T-helper 2 cell treated with Interferon-gamma antibody and Interleukin-4, amounts not matched to agents 100 ng/mL and 5 ng/mL, for 36 hours (primary cell): Measurements from ENCODE around the gene ECSCR. TPM values are rescaled to one million over a fixed set of nuclear protein-coding genes. Genes with fewer than 3 reads are reported as not detected.

Source experiments
- intact Hi-C: fragments of 100-400 bp; cut with micrococcal nuclease; formaldehyde crosslinking; loops from one replicate; pipeline ENCODE4 v1.15.1; 2023
- total RNA-seq: library from RNA; stranded (reverse); gene quantifications from 2 replicates; pipeline ENCODE4 v1.2.3, GENCODE V29; 2022

ECSCR gene
- total RNA-seq, 1 donor from 2014 or later: 1.1 TPM

DNA sequence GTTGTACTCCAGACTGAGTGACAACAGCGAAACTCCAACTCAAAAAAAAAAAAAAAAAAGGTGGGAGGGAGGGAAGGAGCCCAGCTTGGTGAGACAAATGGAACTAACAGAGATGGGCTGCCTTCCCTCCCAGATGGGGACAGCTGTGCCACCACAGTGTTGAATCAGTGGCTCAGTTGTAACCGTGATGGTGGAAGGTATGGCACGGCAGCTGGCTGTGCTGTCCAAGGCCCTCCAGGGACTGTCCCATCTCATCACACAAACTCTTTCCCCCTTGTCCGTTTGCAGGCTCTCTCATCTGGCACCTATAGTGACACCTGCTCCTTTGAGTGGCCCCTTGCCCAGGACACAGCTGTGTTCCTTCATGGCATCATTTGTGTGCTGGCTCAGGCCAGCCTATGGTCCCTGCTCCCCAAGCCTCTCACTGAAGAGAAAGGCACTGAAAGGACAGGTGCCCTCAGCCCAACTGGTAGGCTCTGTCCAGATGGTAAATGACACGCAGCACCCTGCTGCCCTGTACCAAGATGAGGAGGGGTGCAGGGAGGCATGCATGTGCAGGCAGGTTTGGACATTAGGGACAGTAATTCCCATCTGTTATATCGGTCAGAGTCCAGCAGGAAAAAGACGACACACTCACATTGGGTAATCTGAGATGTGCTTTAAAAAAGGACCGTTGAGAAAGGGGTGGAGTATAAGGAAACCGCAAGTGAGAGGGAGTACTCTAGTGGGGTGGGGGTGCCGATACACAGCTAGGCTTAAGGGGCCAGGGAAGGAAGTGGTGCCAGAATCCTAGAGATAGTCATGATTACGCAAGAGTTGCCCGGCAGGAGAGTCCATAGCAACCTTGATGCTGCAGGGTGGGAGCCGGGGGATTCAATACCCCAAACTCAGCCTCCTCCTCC is 12.6 kb upstream of the ECSCR start:
- intact Hi-C loops: loop anchor here (2.0 kb wide), 1 partner anchor 16 kb away; no protein-coding TSS in a partner anchor

DNA sequence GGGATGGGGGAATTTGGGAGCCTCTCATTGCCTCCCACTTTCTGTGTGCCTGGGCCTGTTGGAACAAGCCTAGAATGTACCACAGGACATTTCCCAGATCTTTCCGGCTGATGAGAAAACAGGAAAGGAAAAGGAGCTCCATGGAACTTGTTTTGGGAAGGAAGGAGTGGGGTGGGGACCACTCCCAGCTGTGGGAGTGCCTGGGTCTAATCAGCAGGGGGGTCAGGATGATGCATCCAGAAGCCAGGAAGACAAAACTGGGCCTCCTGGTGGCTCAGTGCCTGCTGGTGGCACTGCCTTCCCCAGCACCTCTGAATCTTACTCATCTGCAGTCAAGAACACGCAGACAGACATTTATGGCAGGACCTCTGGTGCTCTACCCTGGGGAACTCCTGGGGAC is 11.0 kb upstream of the ECSCR start:
- intact Hi-C loops: no loop called here

DNA sequence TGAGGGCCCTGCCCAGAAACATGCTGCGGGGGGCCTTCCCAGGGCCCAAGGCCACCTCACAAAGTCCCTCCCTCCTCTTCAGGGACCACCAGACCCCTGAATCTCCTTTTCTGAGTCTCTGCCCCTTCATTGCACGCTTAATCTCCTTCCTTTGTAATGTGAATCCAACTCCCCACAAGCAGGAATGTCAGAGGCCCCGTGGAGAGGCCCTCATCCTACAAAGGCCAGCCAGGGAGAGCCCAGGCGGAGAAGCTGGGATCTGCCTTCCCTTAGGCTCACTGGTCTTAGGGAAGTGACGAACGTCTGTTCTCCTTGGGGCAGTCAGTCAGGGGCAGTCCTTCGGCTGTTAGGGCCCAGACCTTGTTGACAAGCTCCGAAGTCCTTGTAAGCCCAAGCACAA is 10.6 kb upstream of the ECSCR start:
- intact Hi-C loops: no loop called here

DNA sequence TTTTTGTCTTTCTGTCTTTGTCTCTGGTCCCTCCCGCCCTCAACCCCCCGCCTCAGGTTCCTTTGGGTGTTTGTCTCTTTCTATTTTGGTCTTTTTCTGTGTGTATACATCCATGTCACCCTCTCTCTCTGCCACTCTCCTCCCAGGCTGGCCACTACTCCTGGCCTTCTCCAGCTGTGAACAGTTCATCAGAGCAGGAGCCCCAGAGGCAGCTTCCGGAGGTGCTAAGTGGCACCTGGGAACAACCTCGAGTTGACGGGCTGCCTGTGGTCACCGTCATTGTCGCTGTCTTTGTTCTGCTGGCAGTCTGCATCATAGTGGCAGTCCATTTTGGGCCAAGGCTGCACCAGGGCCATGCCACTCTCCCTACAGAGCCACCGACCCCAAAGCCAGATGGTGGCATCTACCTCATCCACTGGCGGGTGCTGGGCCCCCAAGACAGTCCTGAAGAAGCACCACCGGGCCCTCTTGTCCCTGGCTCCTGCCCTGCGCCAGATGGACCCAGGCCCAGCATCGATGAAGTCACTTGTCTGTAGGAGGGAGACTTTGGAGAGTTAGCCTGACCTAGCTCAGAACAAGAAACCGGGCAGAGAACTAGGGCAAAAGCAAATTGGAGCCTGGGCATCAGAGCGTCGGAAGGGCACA is 10.0 kb upstream of the ECSCR start:
- intact Hi-C loops: no loop called here

DNA sequence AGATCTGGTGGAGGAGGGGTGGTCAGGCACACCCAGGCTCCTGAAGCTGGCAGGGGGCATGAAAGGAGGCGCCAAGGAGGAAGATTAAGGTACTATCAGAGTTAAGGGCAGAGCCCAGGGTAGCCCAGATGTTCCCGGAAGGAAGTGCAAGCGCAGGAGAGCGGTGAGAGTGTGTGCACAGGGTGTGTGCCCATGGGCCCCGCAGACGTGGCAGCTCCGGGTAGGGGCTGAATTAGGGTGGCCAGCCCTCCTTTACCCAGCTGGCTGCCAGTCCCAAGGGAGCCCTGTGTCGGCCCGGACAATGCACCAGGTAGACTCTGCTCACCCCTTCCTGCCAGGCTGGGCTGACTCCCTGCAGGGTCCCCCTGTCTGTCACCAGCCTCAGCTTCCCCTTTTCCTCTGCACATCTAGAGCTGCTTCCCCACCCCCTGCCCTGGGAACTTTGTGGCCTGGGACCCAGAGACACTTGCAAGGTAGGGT is 8.3 kb upstream of the ECSCR start, which contains the start of gene SMIM33:
TSS of gene SMIM33 (plus strand) at position 184 of the 480 bp plus-strand sequence. CDS start at position 302, 118 bp downstream.
- intact Hi-C loops: no loop called here

DNA sequence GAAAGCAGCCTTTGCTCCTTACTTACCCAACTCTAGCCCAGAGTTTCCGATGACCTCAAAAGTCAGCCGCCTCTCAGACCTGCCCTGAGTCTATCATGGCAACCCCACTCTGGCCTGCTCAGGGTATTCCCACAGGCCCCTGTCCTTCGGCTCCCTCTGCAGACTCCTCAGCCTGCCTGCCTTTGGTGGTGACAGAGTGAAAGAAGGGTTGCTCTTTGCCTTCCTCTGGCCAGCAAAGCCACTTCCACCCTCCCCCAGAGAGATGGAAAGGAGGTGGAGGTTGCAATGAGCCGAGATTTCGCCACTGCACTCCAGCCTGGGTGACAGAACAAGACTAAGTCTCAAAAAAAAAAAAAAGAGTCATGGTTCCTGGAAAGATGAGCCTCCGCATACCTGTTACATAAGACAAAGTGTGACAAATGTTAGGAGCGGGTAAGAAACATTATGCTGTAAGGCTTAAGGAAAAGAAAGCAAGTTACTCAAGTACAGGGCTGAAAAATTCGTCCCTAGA is 5.9 kb upstream of the ECSCR start:
- intact Hi-C loops: no loop called here

DNA sequence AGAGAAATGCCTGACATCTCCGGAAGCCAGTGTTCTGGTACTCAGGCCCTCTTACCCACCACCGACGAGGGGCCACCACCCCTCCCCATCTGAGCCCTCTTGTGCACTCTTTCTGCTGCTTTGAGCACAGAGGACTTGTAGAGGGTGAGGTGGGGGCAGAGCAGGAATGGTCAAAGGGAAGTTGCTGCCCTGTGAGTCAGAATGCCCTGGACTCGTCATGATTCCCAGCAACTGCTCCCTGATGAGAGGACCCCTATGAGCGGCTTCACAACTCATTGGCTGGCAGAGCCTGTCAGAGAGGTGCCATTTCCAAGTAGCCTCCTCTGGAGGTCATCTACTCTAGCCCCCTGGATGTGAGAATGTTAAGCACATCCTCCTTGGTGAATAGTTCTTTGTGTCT is 845 bp downstream of the ECSCR start:
- intact Hi-C loops: no loop called here

DNA sequence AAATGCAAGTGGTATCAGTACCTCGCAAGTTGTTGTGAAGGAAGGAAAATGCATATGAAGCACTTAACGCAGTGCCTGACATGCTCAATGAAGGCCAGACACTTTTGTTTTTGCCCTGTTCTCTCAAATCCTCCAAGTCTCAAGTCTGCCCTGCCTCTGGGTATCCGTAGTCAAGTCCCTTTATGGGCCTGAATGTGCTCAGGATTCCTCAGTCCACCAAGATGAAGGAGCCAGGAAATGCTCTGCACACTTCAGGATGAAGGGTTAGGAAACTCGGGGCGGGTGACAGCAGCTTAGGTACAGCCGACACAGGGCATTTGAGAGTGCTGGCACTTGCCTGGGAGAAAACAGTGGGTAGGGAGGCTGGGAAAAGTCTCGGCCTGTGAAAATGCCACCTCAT is 1.4 kb downstream of the ECSCR start:
- intact Hi-C loops: no loop called here

DNA sequence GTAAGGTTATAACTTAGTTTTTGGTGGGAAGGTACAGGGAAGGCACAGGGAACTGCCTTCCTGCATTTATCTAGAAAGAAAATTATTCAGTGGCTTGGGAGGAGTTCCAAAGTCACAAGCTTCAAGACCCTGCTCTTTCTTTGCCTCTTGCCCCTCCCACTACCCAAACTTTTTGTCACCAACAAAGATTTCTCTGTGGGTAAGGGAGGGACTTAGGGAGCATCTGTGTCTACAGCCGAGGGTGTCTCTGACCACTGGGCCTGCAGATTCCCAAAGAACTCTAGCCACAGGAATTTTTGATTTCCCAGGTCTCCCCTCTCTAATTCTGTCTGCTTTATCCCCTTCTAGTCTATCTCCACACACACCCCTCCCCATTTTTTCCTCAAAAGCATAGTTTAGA is 2.1 kb downstream of the ECSCR start:
- intact Hi-C loops: no loop called here

DNA sequence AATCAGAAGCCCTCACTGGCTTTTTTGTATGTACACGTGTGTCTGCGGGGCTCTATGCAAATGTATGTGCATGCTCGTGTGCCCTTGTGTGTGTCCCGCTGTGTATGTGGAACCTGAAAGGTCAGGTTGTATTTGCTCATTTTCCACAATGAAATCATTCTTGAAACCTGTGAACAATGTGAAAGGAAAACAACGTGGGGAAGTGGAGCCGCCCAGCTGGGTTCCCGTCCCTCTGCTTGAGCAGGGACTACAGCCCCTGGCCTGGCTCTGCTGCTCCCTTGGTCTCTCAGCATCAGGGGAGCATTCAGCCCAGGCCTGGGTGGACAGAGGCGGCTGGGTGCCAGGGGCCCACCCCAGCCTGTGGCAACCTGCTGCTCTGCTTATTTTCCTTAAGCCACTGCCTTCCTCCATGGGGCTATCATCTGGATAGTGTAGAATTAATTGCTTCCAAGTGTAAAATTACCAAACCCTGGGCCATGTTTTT is 3.0 kb downstream of the ECSCR start:
- intact Hi-C loops: loop anchor here (1.0 to 5.0 kb wide), 4 partner anchors 15 to 59 kb away; partner anchors contain the start of gene STING1

DNA sequence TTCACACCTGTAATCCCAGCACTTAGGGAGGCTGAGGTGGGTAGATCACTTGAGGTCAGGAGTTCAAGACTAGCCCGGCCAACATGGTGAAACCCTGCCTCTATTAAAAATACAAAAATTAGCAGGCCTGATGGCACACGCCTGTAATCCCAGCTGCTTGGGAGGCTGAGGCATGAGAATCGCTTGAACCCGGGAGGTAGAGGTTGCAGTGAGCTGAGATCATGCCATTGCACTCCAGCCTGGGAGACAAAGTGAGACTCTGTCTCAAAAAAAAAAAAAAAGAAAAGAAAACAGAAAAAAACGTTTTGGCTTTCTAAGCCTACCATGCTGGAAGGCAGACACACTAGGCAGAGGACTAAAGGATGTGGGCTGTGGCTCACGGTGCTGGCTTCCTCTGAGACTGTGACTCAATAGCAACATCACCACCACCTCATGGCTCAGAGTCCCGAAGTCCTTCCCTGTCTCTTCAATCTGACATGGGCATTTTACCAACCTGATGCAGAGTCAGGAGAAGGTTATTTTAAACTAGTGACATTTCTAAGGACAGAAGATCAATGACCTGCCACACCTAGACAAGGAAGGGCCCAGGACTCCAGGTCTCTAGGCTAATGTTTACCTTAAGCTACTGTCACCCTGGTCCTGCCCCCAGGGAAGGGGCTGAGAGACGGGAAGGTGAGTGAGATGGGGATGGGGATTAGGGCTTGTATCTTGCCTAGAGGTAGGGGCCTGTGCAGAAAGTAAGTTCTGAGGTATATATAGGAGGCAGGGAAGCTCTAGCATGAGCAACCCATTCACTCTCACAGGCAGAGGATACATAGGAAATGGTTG is 3.7 kb downstream of the ECSCR start:
- intact Hi-C loops: loop anchor here (1.0 to 5.0 kb wide), 6 partner anchors 11 to 60 kb away; partner anchors contain the start of genes DNAJC18 and STING1

DNA sequence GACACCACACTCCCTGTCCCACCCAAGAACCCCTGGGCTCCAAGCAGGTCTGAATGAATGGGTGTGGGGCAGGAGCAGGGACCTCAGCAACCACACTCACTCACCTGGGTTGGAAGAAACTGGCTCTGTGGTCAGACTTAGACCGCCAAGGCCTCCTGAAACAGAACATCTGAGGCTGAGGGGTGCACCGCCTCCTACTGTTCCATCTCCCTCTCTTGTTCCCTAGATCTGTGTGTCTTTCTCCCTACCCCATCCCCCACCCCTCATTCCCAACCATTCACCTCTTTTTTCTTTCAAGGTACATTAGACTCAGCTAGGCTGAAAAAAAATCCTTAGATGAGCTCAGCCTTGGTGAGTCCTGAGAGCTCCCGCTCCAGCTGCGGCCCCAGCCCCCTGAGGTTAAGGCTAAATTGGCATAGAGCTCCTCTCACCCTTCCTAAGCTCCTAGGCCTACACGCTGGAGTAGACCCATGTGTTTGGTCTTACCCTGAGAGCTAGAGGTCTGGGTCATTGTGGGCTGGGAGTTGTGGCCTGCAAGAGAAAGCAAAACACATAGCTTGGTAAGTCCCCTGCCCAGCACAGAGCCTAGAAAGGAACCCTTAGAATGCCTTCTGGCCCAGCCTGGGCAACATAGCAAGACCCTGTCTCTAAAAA is 4.8 kb downstream of the ECSCR start:
- intact Hi-C loops: loop anchor here (1.0 to 5.0 kb wide), 5 partner anchors 10 to 61 kb away; partner anchors contain the start of gene DNAJC18

DNA sequence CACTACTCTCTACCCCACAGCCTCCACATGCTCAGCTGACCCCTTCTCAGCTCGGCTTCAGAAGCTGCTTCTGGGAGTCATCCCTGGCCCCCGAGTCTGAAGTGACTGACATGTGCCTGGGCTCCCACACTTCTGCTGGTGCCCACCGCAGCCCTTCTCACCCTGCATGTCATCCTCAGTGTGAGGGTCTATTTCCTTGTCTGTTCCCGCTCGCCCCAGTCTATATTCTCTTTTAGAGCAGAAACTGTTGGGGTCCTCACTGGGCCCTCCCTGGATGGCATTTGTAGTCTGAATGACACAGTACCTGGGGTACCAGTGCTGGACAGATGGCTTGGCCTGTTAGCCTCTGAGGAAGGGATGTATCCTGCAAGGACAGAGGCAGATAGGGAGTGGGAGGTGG is 5.3 kb downstream of the ECSCR start:
- intact Hi-C loops: loop anchor here (5.0 kb wide), 1 partner anchor 35 kb away; no protein-coding TSS in a partner anchor

DNA sequence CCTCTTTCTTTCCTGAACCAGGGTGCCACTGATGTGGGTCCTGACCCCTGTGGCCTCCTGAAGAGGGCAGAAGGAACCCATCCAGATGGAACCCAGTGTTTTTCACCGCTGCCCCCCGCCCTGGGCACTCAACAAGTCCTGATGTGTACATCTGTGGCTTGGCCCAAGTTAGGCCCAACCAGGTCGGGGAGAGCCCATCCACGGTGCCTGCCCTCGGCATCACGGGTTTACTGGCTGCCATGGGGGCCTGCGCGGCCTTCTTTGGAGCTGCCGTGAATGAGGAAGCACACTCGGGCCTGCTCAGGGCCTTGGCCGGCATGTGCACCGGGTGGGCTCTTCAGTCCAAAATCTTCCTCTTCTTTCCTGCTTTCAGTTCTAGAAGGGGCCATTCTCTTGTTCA is 5.8 kb downstream of the ECSCR start:
- intact Hi-C loops: loop anchor here (5.0 kb wide), 1 partner anchor 34 kb away; no protein-coding TSS in a partner anchor

DNA sequence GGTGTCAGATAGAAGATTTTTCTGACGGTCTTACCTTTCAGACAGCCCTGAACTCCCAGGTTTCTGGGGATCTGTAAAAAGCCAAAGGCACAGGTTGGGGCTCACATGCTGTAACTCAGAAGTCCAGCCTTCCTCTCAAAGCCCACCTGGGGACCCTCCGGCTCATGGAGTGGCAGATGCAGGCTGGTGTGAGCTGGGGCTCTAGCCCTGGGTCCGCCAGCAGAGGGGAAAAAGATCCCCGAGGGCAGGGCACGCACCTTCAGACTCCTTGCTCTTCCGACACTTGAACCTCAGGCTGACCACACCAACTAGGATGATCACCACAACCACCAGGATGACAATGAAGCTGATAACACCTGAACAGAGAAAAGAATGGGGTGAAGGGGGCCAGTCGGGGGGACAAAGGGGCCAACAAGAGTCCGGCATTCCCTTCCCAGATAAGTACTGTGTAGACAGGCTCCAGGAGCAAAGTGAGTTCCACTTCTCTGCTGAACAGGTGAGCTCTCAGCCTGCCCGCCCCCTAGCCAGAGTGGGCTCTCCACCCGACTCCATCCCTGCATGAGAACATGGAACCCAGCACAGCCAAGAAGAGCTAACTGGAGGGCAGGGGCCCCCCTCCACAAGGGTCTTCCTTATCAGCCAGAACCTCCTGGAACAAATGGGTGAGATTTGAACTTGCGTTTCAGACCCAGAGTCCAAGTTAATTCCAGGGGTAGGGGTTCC is 7.8 kb downstream of the ECSCR start:
- intact Hi-C loops: loop anchor here (5.0 kb wide), 1 partner anchor 32 kb away; no protein-coding TSS in a partner anchor

DNA sequence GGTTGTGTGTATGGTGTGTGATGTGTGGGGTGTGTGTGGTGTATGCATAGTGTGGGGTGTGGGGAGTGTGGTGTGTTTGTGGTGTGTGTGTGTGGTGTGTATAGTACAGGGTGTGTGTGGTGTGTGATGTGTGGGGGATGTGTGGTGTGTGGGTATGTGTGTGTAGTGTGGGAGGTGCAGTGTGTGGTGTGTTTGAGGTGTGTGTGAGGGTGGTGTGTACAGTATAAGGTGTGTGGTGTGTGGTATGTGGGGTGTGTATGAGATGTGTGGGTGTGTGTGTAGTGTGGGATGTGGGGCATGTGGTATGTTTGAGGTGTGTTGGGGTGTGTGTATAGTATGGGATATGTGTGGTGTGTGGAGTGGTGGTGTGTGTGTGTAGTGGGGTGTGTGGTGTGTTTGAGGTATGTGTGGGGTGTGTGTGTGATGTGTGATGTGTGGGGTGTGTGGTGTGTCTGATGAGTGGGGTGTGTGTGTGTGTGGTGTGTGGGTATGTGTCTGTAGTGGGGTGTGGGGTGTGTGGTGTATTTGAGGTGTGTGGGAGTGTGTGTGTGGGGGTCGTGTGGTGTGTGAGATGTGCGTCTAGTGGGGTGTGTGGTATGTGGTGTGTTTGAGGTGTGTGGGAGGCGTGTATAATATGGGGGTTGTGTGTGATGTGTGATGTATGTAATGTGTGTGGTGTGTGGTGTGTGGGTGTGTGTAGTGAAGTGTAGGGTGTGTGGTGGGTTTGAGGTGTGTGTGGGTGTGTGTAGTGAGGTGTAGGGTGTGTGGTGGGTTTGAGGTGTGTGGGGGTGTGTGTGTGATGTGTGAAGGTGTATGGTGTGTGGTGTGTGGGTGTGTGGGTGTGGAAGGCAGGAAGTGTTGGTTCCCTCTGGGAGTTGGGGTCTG is 8.6 kb downstream of the ECSCR start:
- intact Hi-C loops: no loop called here

DNA sequence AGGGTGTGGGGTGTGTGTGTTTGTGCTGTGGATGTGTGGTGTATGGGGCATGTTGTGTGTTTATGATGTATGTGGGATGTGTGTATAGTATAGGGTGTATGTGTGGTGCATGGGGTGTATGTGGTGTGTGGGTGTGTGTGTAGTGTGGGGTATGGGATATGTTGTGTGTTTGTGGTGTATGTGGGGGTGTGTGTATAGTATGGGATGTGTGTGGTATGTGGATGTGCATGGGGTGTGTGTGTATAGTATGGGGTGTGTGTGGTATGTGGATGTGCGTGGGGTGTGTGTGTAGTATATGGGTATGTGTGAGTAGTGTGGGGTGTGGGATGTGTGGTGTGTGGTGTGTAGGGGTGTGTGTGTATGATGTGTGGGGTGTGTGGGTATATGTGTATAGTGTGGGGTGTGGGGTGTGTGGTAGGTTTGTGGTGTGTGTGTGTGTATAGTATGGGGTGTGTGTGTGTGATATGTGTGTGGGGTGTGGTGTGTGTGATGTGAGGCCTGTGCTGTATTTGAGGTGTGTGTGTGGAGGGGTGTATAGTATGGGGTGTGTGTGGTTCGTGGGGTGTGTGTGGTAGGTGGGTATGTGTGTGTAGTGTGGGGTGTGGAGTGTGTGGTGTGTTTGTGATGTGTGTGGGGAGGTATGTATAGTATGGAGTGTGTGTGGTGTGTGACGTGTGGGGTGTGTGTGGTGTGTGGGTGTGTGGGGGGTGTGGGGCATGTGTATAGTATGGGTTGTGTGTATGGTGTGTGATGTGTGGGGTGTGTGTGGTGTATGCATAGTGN is 10.5 kb downstream of the ECSCR start:
- intact Hi-C loops: no loop called here

DNA sequence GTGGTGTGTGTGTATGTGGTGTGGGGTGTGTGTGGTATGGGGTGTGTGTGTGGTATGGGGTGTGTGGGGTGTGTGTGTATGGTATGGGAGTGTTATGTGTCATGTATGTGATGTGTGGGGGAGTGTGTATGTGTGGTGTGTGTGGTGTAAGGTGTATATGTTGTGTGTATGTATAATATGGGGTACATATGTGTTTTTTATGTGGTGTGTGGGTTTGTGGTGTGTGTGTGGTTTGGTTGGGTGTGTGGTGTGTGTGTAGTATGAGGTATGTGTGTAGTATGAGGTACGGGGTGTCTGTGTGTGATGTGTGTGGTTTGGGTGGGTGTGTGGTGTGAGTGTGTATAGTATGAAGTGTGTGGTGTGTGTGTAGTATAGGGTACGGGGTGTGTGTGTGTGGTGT is 11.4 kb downstream of the ECSCR start:
- intact Hi-C loops: no loop called here
